Glomerular endothelial cell (primary cell): Measurements from ENCODE around the gene VSIG10L2. TPM values are rescaled to one million over a fixed set of nuclear protein-coding genes. Genes with fewer than 3 reads are reported as not detected.
"Not testable (repeated sequence)": the region's sequence is repeated elsewhere in the genome, so short reads cannot be mapped to it uniquely, and the experiment has no call there.

ENCODE experiments used
- DNase-seq: peaks from one replicate; pipeline ENCODE4 v3.0.0-alpha.2; 2011; ENCODE audit warnings: low read depth, low spot score; ENCODE audit errors: extremely low read depth
- total RNA-seq: library from RNA; depleted of rRNA; stranded (reverse); fragments of >200 nt; gene quantifications from 2 replicates; pipeline ENCODE4 v1.2.3, GENCODE V29; 2015

VSIG10L2 gene
- total RNA-seq, 1 donor from 2014 or later, result not detected

GRCh38 chr11:125957618-125958332 is 11.9 kb downstream of the VSIG10L2 start:
- DNase-seq, result no peak

GRCh38 chr11:125958872-125959400 is 13.1 kb downstream of the VSIG10L2 start:
- DNase-seq, result no peak

GRCh38 chr11:125959511-125959910 is 13.7 kb downstream of the VSIG10L2 start:
- no peak for DNase-seq

GRCh38 chr11:125959931-125960330 is 14.1 kb downstream of the VSIG10L2 start:
- DNase-seq, result no peak

- no peak for DNase-seq
Observed at GRCh38 chr11:125960771-125961170, 14.9 kb downstream of the VSIG10L2 start.

- no peak for DNase-seq
Observed at GRCh38 chr11:125967515-125967914, 21.7 kb downstream of the VSIG10L2 start.

GRCh38 chr11:125968354-125968753 is 22.5 kb downstream of the VSIG10L2 start:
- no peak for DNase-seq

GRCh38 chr11:125971618-125972017 is 25.8 kb downstream of the VSIG10L2 start:
- DNase-seq, result no peak

- no peak for DNase-seq
Observed at GRCh38 chr11:125974284-125974683, 28.4 kb downstream of the VSIG10L2 start.

- no peak for DNase-seq
Observed at GRCh38 chr11:125975634-125976033, 29.8 kb downstream of the VSIG10L2 start.

GRCh38 chr11:125976156-125976555 is 30.3 kb downstream of the VSIG10L2 start:
- no peak for DNase-seq

GRCh38 chr11:125977333-125977732 is 31.5 kb downstream of the VSIG10L2 start:
- DNase-seq, result no peak

GRCh38 chr11:125978181-125978716 is 32.4 kb downstream of the VSIG10L2 start:
- DNase-seq, result no peak

GRCh38 chr11:125978778-125979407 is 33.0 kb downstream of the VSIG10L2 start:
- no peak for DNase-seq

- DNase-seq, result no peak
Observed at GRCh38 chr11:125979511-125979910, 33.7 kb downstream of the VSIG10L2 start.

- no peak for DNase-seq
Observed at GRCh38 chr11:125980436-125980835, 34.6 kb downstream of the VSIG10L2 start.

GRCh38 chr11:125982348-125982730 is 36.5 kb downstream of the VSIG10L2 start:
- DNase-seq, result no peak

GRCh38 chr11:125985956-125986355 is 40.1 kb downstream of the VSIG10L2 start:
- not testable (repeated sequence) for DNase-seq

GRCh38 chr11:125987066-125987641 is 41.3 kb downstream of the VSIG10L2 start:
- no peak for DNase-seq

- DNase-seq, result no peak
Observed at GRCh38 chr11:125990244-125990643, 44.4 kb downstream of the VSIG10L2 start.

GRCh38 chr11:125992893-125993292 is 47.0 kb downstream of the VSIG10L2 start:
- no peak for DNase-seq

GRCh38 chr11:125994509-125994908 is 48.7 kb downstream of the VSIG10L2 start:
- no peak for DNase-seq
